ENCODE results near the gene PLPPR4. TPM values are rescaled to one million over a fixed set of nuclear protein-coding genes. Genes with fewer than 3 reads are reported as not detected.

PLPPR4 gene
- total and polyA plus RNA-seq, 8 donors, result 0.24 to 3.1 (median 0.66) TPM

- FAIRE-seq, result no peak
- Histone ChIP-seq H3K27me3 (no peaks in the 10 kb centered on the region), H3K4me3 (no peak overlapping the region), H3K36me3 (no peaks in the 10 kb centered on the region), H3K9me3 (no peaks in the 10 kb centered on the region), H3K4me1 (no peaks in the 10 kb centered on the region), H3K27ac (no peak overlapping the region)
- no peak for ATAC-seq
- 43 to 46% methylated on average over 5 of the region's 5 CpGs for WGBS, 2 donors
- no peak for TF ChIP-seq CTCF (IDR thresholded peaks at IDR 0.05)
- no peak for DNase-seq
- intact Hi-C loops (cut with DNase I), result no loop called here
Observed at GRCh38 chr1:99348397-99349132, 84.3 kb downstream of the PLPPR4 start.

- no peaks in the 10 kb centered on the region for H3K27me3 ChIP-seq
- no peak for TF ChIP-seq CTCF (IDR thresholded peaks at IDR 0.05)
- FAIRE-seq (no peak), ATAC-seq (no peak), DNase-seq (no peak)
- no peaks in the 10 kb centered on the region for H3K9me3 ChIP-seq
- intact Hi-C loops (cut with DNase I), result no loop called here
- H3K4me3 ChIP-seq, result no peak overlapping the region
- 76 to 82% methylated on average over 2 of the region's 2 CpGs for WGBS, 2 donors
- H3K36me3 ChIP-seq, result no peaks in the 10 kb centered on the region
- no peak overlapping the region for H3K27ac ChIP-seq
- no peaks in the 10 kb centered on the region for H3K4me1 ChIP-seq
Observed at GRCh38 chr1:99352821-99353220, 88.5 kb downstream of the PLPPR4 start.

- intact Hi-C loops (cut with DNase I), result no loop called here
- Histone ChIP-seq H3K9me3 (no peaks in the 10 kb centered on the region), H3K36me3 (no peaks in the 10 kb centered on the region), H3K27me3 (no peaks in the 10 kb centered on the region), H3K4me3 (no peak overlapping the region), H3K4me1 (no peaks in the 10 kb centered on the region), H3K27ac (no peak overlapping the region)
- no peak for TF ChIP-seq CTCF (IDR thresholded peaks at IDR 0.05)
- DNase-seq, result no peak
- ATAC-seq, result no peak
- no peak for FAIRE-seq
Observed at GRCh38 chr1:99358770-99359169, 94.5 kb downstream of the PLPPR4 start.

Measured in pancreas (tissue), 10 donors.